ENCODE data around the gene KCNK6. TPM values are rescaled to one million over a fixed set of nuclear protein-coding genes. Genes with fewer than 3 reads are reported as not detected.

The KCNK6 gene
- total and polyA plus RNA-seq, 2 experiments from 2014 or later, result 9.0 to 14.6 TPM

GRCh38 chr19:38352611-38353010 is 33.0 kb downstream of the KCNK6 start:
- Histone ChIP-seq H3K79me2 (replicated peaks; ENCODE audit: insufficient read depth) (no peaks in the 10 kb centered on the region), H4K20me1 (replicated peaks; ENCODE audit: insufficient read depth) (no peaks in the 10 kb centered on the region), H3K4me3 (no peak overlapping the region), H3K9me2 (ENCODE audit: insufficient read depth) (no peaks in the 10 kb centered on the region), H3K27ac (ENCODE audit: low read depth) (no peak overlapping the region), H3K4me1 (ENCODE audit: insufficient read depth) (no peaks in the 10 kb centered on the region), H3K27me3 (ENCODE audit: insufficient read depth) (no peaks in the 10 kb centered on the region; the same call in 1 of the 2 replicates), H3K4me2 (no peak overlapping the region), H3K36me3 (ENCODE audit: insufficient read depth) (no peaks in the 10 kb centered on the region), H2AFZ (no peak overlapping the region), H3F3A (replicated peaks; ENCODE audit: low read depth) (0 out of 2 replicates have a peak, but pooled peaks cover 3% of the 10 kb centered on the region)
- Mint-ChIP-seq H3K9me3 (no peaks in the 10 kb centered on the region), H3K4me1 (peaks cover 8% of the 10 kb centered on the region; the same call in 2 of the 3 replicates), H3K27ac (no peak overlapping the region), H3K27me3 (ENCODE audit: insufficient read depth, low read depth, poor library complexity) (peaks cover 14% of the 10 kb centered on the region), H3K4me3 (no peak overlapping the region), H3K36me3 (ENCODE audit: low read depth) (no peaks in the 10 kb centered on the region)
- TF ChIP-seq REST (IDR thresholded peaks at IDR 0.05; ENCODE audit: unreplicated experiment) (no peak), CTCF (conservative IDR thresholded peaks at IDR 0.05; ENCODE audit: low read depth in 2 of 2) (no peak), EZH2 (IDR thresholded peaks at IDR 0.05; ENCODE audit: low read depth, unreplicated experiment) (no peak), ZNF114 (CRISPR knock-in tag; IDR thresholded peaks at IDR 0.05) (no peak), STAT1 (IDR thresholded peaks at IDR 0.05; ENCODE audit: unreplicated experiment) (no peak), CREB1 (CRISPR knock-in tag; IDR thresholded peaks at IDR 0.05; ENCODE audit: low read depth) (no peak), ZNF331 (CRISPR knock-in tag; IDR thresholded peaks at IDR 0.05; ENCODE audit: low read depth) (no peak), NANOG (IDR thresholded peaks at IDR 0.05; ENCODE audit: borderline replicate concordance) (no peak), EZH2phosphoT487 (IDR thresholded peaks at IDR 0.05; ENCODE audit: unreplicated experiment) (no peak), JUNB (IDR thresholded peaks at IDR 0.05; ENCODE audit: unreplicated experiment) (no peak), ZNF462 (CRISPR knock-in tag; IDR thresholded peaks at IDR 0.05) (no peak)
- no peak for ATAC-seq
- DNase-seq (ENCODE audit: low spot score), result no peak

Data from GM23338 (cell line).